Body of pancreas (tissue), 4 donors: ENCODE measurements around the gene MYB.

Experiments used
- CTCF ChIP-seq, 7 experiments: fragments of 450-650 bp in 4 of 7; fragments of 200-600 bp in 3 of 7; sonication (generic) in 3 of 7; IDR thresholded peaks; one replicate each; pipeline ENCODE4 v1.5.1; 2016 to 2019; ENCODE audit warnings: antibody characterized with exemption in 7 of 7
- POLR2A ChIP-seq, 3 donors: fragments of 450-650 bp; IDR thresholded peaks; one replicate each; pipeline ENCODE4 v1.6.1; 2016; ENCODE audit warnings: antibody characterized with exemption in 3 of 3, mild to moderate bottlenecking in 2 of 3

DNA sequence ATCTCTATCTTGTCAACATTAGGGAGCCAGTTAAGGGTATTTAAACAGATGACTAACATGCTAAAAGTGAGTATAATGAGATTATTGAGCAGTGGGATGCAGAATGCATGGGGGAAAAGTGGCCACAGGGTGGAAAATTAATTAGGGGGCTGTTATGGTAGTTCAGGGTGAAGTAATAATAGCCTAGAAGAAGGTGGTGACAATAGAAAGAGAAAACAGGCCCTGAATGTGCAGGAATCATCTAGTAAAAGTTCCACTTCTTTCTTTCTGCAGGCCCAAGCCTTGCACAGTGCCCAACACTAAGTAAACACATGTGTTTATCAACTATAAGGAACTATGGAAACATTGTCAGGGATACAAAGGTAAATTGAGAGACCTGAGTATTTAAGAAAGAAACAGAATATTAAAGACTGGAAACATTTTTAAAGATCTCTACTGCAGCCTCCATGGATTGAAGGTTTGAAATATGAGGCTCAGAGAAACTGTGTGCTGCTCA is 7.1 kb upstream of the MYB start:
- TF ChIP-seq CTCF (IDR thresholded peaks at IDR 0.05) (no peak), POLR2A (IDR thresholded peaks at IDR 0.05) (no peak)
